MCF 10A (cell line): ENCODE measurements around the gene CDH26. TPM values are rescaled to one million over a fixed set of nuclear protein-coding genes. Genes with fewer than 3 reads are reported as not detected.

Experiments
- BruUV-seq: library from RNA; stranded (reverse); fragments of 400-500 nt; replicated peaks from 2 replicates; lab custom pipeline; 2021; lab: Mats Ljungman, UMichigan
- CTCF ChIA-PET: fragments of 300-600 bp; sonication (Branson Sonifier 250); formaldehyde crosslinking; extraction: SDS; loops from one replicate; lab custom pipeline; 2021; ENCODE audit warnings: antibody characterized with exemption, inconsistent platforms; lab: Yijun Ruan, JAX
- POLR2A ChIA-PET: fragments of 300-600, 350-650 bp; sonication (Branson Sonifier 250); formaldehyde crosslinking; extraction: SDS; loops from one replicate; lab custom pipeline; 2020; ENCODE audit warnings: antibody characterized with exemption, inconsistent platforms; lab: Yijun Ruan, JAX
- DNase-seq: peaks from one replicate; pipeline ENCODE4 v3.0.0-alpha.2; 2018; ENCODE audit not compliant: unreplicated experiment
- H3K27ac Mint-ChIP-seq: one replicate; pipeline ENCODE4 v1.8.0; 2022; ENCODE audit warnings: mild to moderate bottlenecking, low read depth, mixed read lengths; ENCODE audit not compliant: unreplicated experiment
- H3K27me3 Mint-ChIP-seq: one replicate; pipeline ENCODE4 v1.8.0; 2022; ENCODE audit warnings: mixed read lengths; ENCODE audit not compliant: insufficient read depth, unreplicated experiment
- H3K36me3 Mint-ChIP-seq: one replicate; pipeline ENCODE4 v1.8.0; 2022; ENCODE audit warnings: mild to moderate bottlenecking, moderate library complexity, mixed read lengths; ENCODE audit not compliant: insufficient read depth, unreplicated experiment
- H3K4me1 Mint-ChIP-seq: one replicate; pipeline ENCODE4 v1.8.0; 2022; ENCODE audit warnings: mixed read lengths; ENCODE audit not compliant: insufficient read depth, unreplicated experiment
- H3K4me3 Mint-ChIP-seq: one replicate; pipeline ENCODE4 v1.8.0; 2022; ENCODE audit warnings: mild to moderate bottlenecking, moderate library complexity, mixed read lengths; ENCODE audit not compliant: unreplicated experiment
- H3K9me3 Mint-ChIP-seq: one replicate; pipeline ENCODE4 v1.8.0; 2022; ENCODE audit warnings: mixed read lengths; ENCODE audit not compliant: unreplicated experiment
- intact Hi-C: fragments of 100-400 bp; cut with micrococcal nuclease; formaldehyde crosslinking; loops from 2 replicates; pipeline ENCODE4 v1.14.1; 2022
- total RNA-seq: library from RNA; stranded (reverse); gene quantifications from 2 replicates; pipeline ENCODE4 v1.2.3, GENCODE V29; 2022
- TF ChIP-seq, protein P1 (sequence below): fragments of 200-600 bp; IDR thresholded peaks from one replicate; pipeline ENCODE4 v1.8.0; 2022; ENCODE audit warnings: antibody characterized with exemption, mild to moderate bottlenecking; ENCODE audit not compliant: unreplicated experiment

The CDH26 gene
- total RNA-seq, 1 experiment from 2014 or later, result 0.12 TPM

DNA sequence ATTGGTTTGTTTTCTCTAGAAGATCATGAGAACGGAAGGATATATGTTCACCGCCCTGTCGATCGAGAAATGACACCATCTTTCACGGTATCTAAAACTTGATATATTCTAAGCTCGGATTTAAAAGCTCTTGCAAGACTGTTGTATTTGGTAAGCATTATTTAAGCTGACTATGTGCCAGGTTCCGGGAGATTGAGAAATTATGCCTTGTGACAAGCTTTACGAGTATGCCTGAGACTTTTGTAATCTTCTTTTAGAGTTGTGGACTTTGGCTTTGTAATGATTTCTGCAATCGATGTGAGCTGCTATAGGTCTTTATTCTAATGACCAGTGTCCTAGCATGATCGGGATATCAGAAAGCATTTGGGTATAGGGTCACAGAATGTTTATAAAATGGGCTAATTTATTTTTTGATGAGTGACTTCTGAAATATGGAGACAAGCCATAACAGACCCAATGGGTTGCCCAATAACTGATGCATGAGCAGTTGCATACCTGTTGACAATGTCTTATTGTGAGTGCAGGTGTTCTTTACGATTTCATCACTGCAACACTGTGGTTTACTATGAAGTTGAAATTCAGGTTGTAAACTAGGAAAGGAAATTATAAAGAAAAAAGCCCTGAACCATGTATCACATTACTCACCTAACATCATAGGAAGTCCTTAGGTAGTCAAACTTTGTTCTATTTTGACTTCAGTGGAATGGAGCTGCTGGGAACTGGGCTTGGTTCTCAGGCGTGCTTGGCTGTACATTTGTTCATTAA is 14.0 kb downstream of the CDH26 start:
- intact Hi-C loops, result no loop called here
- H3K4me3 Mint-ChIP-seq, result peak overlapping the region; percentile 37
- CTCF ChIA-PET, result interaction anchor here (0.6 to 2.9 kb wide), 21 partner anchors 8 to 606 kb away, joined by 3 to 15 read pairs (median 4); partner anchors contain the start of genes FAM217B, PPP1R3D and SYCP2
- POLR2A ChIA-PET, result interaction anchor here (0.6 to 4.2 kb wide), 27 partner anchors 10 to 1503 kb away, joined by 3 to 47 read pairs (median 4); partner anchors contain the start of genes FAM217B and PPP1R3D
- BruUV-seq, result no TSS peak
- peaks cover 20% of the 10 kb centered on the region for H3K4me1 Mint-ChIP-seq
- no peaks in the 10 kb centered on the region for H3K9me3 Mint-ChIP-seq
- TF ChIP-seq, protein P1, sequence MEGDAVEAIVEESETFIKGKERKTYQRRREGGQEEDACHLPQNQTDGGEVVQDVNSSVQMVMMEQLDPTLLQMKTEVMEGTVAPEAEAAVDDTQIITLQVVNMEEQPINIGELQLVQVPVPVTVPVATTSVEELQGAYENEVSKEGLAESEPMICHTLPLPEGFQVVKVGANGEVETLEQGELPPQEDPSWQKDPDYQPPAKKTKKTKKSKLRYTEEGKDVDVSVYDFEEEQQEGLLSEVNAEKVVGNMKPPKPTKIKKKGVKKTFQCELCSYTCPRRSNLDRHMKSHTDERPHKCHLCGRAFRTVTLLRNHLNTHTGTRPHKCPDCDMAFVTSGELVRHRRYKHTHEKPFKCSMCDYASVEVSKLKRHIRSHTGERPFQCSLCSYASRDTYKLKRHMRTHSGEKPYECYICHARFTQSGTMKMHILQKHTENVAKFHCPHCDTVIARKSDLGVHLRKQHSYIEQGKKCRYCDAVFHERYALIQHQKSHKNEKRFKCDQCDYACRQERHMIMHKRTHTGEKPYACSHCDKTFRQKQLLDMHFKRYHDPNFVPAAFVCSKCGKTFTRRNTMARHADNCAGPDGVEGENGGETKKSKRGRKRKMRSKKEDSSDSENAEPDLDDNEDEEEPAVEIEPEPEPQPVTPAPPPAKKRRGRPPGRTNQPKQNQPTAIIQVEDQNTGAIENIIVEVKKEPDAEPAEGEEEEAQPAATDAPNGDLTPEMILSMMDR, result no peak
- no peaks in the 10 kb centered on the region for H3K27me3 Mint-ChIP-seq
- no peaks in the 10 kb centered on the region for H3K36me3 Mint-ChIP-seq
- peak overlapping the region; percentile 80 for H3K27ac Mint-ChIP-seq
- peak; percentile 82 for DNase-seq

DNA sequence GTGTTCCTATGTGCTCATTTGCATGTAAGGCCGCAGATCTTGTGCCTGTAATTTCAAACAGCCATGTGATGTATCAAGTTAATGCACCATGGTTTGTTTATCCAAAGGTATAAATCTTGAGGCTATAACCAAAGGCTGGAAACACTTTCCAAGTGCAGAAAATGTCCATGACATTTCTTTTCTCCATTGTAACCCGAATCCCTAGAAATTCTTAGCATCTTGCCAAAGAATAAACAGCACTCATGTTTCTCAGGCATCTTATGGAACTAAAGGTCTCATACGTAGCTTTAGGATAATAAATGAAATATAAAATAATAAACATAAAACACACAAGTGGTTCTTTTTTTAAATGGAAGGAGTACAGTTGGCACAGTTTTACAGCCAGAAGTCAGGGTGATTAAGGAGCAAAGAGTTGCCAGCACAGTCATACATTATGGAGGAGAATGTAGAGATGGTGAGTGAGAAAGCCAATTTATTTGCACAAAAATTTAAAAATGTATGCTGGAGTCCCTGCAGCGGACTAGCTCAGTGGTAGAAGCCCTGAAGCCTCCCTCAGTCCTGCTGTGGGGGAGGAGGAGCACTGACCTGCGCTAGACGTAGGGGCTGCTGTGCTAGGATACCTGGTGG is 18.0 kb downstream of the CDH26 start:
- ChIA-PET POLR2A (interaction anchor here (0.7 kb wide), 1 partner anchor 58 kb away, joined by 3 read pairs; no protein-coding TSS in a partner anchor), CTCF (interaction anchor here (0.6 to 1.2 kb wide), 3 partner anchors 22 to 1920 kb away, joined by 3 to 5 read pairs (median 3); no protein-coding TSS in a partner anchor)
- no peaks in the 10 kb centered on the region for H3K36me3 Mint-ChIP-seq
- H3K4me1 Mint-ChIP-seq, result peaks cover 15% of the 10 kb centered on the region
- intact Hi-C loops, result no loop called here
- H3K27ac Mint-ChIP-seq, result no peak overlapping the region
- no peaks in the 10 kb centered on the region for H3K27me3 Mint-ChIP-seq
- no peaks in the 10 kb centered on the region for H3K9me3 Mint-ChIP-seq
- no peak for DNase-seq
- H3K4me3 Mint-ChIP-seq, result no peak overlapping the region
- no TSS peak for BruUV-seq
- TF ChIP-seq, protein P1, result no peak

DNA sequence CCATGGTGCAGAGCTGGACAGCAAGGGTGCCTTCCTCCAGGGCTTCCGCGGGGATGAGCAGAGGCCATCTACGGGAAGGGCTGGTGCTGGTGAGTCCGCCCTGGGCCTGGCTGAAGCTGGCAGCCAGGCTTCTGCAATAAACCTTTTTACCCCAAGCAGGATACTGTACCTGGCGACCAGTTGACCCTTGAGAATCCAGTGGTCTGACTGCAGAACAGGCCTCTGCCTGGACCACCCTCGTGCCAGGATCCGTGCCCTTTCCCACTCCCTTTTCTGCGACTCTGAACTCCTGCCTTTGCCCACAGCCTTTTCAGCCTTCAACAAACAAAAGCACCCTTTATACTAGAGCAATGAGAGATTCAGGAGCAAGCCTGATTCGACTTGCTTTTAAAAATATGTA is 18.9 kb downstream of the CDH26 start:
- ChIA-PET POLR2A (no interaction called here), CTCF (interaction anchor here (0.6 to 1.2 kb wide), 2 partner anchors 23 to 378 kb away, joined by 3 read pairs; no protein-coding TSS in a partner anchor)
- BruUV-seq, result no TSS peak
- TF ChIP-seq, protein P1, result no peak
- intact Hi-C loops, result no loop called here
- Mint-ChIP-seq H3K4me1 (peaks cover 9% of the 10 kb centered on the region), H3K4me3 (no peak overlapping the region), H3K27me3 (no peaks in the 10 kb centered on the region), H3K27ac (no peak overlapping the region), H3K36me3 (no peaks in the 10 kb centered on the region), H3K9me3 (no peaks in the 10 kb centered on the region)
- DNase-seq, result no peak

DNA sequence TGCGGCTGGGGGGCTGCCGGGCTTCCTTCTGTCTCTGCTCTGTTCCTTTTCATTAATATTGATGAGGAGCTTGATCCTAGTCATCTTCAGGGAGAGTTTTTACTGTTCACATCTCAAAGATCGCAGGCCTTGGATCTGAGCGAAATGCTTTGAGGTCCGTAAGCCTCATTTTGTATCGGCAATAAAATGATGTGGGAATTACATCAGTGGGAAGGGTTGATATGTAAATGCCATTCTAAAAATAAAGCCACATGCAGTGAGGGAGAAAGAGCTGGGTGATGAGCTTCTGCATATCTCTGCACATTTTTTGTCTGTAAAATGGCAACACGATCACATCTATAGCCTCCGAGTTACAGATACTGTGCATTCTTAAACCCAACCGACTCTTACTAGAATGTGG is 24.9 kb downstream of the CDH26 start:
- ChIA-PET CTCF (interaction anchor here (0.6 to 1.9 kb wide), 3 partner anchors 55 to 133 kb away, joined by 3 to 5 read pairs (median 4); no protein-coding TSS in a partner anchor), POLR2A (interaction anchor here (0.8 to 1.9 kb wide), 2 partner anchors 9 to 11 kb away, joined by 3 to 5 read pairs; no protein-coding TSS in a partner anchor)
- no peaks in the 10 kb centered on the region for H3K9me3 Mint-ChIP-seq
- no peak overlapping the region for H3K4me3 Mint-ChIP-seq
- H3K27ac Mint-ChIP-seq, result no peak overlapping the region
- intact Hi-C loops, result no loop called here
- no TSS peak for BruUV-seq
- DNase-seq, result no peak
- H3K36me3 Mint-ChIP-seq, result no peaks in the 10 kb centered on the region
- H3K27me3 Mint-ChIP-seq, result no peaks in the 10 kb centered on the region
- H3K4me1 Mint-ChIP-seq, result peaks cover 6% of the 10 kb centered on the region
- TF ChIP-seq, protein P1, result no peak
